Transverse colon (tissue), 4 donors: Measurements from ENCODE around the gene NCAN. TPM values are rescaled to one million over a fixed set of nuclear protein-coding genes. Genes with fewer than 3 reads are reported as not detected.

Experiments
- DNase-seq: peaks from one replicate; pipeline ENCODE4 v3.0.0-alpha.2; 2019
- H3K27ac ChIP-seq, 4 donors: fragments of 200-600 bp; sonication (generic); 2 replicates each; pipeline ENCODE4 v1.5.1; 2016 to 2018; ENCODE audit warnings: inconsistent platforms in 4 of 4
- H3K27me3 ChIP-seq: fragments of 200-600 bp; sonication (generic); 2 replicates; pipeline ENCODE4 v1.5.1; 2017; ENCODE audit warnings: inconsistent platforms
- H3K36me3 ChIP-seq, 4 donors: fragments of 200-600 bp; sonication (generic); 2 replicates each; pipeline ENCODE4 v1.5.1; 2017 to 2019; ENCODE audit warnings: inconsistent platforms in 4 of 4
- H3K4me1 ChIP-seq, 4 donors: fragments of 200-600 bp; sonication (generic); 2 replicates each; pipeline ENCODE4 v1.5.1; 2017 to 2020; ENCODE audit warnings: inconsistent platforms in 4 of 4
- H3K4me3 ChIP-seq, 4 donors: fragments of 200-600 bp; sonication (generic); 1 replicate in 1 of 4; 2 replicates in 3 of 4; pipeline versions ENCODE4 v1.5.1 to v1.6.1; 2017 to 2019; ENCODE audit warnings: inconsistent platforms in 4 of 4
- H3K9me3 ChIP-seq, 2 donors: fragments of 200-600 bp; sonication (generic); 2 replicates each; pipeline ENCODE4 v1.5.1; 2017 to 2019; ENCODE audit warnings: inconsistent platforms in 2 of 2
- CTCF ChIP-seq, 5 experiments: fragments of 200-600 bp in 3 of 5; fragments of 450-650 bp in 2 of 5; sonication (generic) in 3 of 5; IDR thresholded peaks; 1 replicate in 2 of 5; 2 replicates in 3 of 5; pipeline ENCODE4 v1.5.1; 2016 to 2017; ENCODE audit warnings: antibody characterized with exemption in 5 of 5, inconsistent platforms in 3 of 5, mild to moderate bottlenecking in 2 of 5, moderate library complexity in 1 of 5
- EP300 ChIP-seq: sonication (generic); formaldehyde crosslinking; IDR thresholded peaks from one replicate; pipeline ENCODE4 v1.6.1; 2017; ENCODE audit warnings: antibody characterized with exemption, low read depth
- POLR2A ChIP-seq: fragments of 450-650 bp; IDR thresholded peaks from one replicate; pipeline ENCODE4 v1.6.1; 2016; ENCODE audit warnings: antibody characterized with exemption, mild to moderate bottlenecking, moderate library complexity
- POLR2AphosphoS5 ChIP-seq, 3 donors: sonication (generic); formaldehyde crosslinking; IDR thresholded peaks; one replicate each; pipeline ENCODE4 v1.6.1; 2016; ENCODE audit warnings: antibody characterized with exemption in 3 of 3
- WGBS, 2 donors: methylation state at CpG; one replicate each; pipeline ENCODE4 v1.1.5; 2018; ENCODE audit warnings: low coverage in 1 of 2; 5-methylcytosine and 5-hydroxymethylcytosine counted together
- in situ Hi-C, 4 donors: fragments of 200-750 bp; cut with MboI; loops; one replicate each; pipeline versions ENCODE4 v1.15.0 to v1.15.1; 2017; ENCODE audit warnings: low sequenced_read_pairs in 3 of 4, low pct_ligation_motif_present in 1 of 4, low pct_unique_long_range_greater_than_20kb in 1 of 4
- intact Hi-C: fragments of 100-400 bp; cut with DNase I; formaldehyde crosslinking; loops from one replicate; pipeline ENCODE4 v1.15.1; 2023; ENCODE audit warnings: low total_unique reads
- small RNA-seq, 4 donors: library from RNA; depleted of rRNA; stranded (forward); fragments of <200 nt; gene quantifications; one replicate each; pipeline ENCODE3, GENCODE V24; 2016
- total RNA-seq, 4 donors: library from RNA; depleted of rRNA; stranded (reverse); fragments of >200 nt; gene quantifications; one replicate each; pipeline ENCODE4 v1.1.0, GENCODE V29; 2016

Gene NCAN
- total RNA-seq, 4 donors from 2014 or later: 0.16 TPM; not detected in 3

GRCh38 chr19:19294914-19295313 lies 83.2 kb downstream of the NCAN start:
- TF ChIP-seq POLR2AphosphoS5 (IDR thresholded peaks at IDR 0.05): no peak
- no peak for TF ChIP-seq EP300
- TF ChIP-seq POLR2A: no peak
- TF ChIP-seq CTCF (IDR thresholded peaks at IDR 0.05): no peak
- Histone ChIP-seq H3K4me1 (no peaks in the 10 kb centered on the region), H3K36me3 (peaks cover 0 to 38% (median 8%) of the 10 kb centered on the region in 4 donors), H3K9me3 (no peaks in the 10 kb centered on the region), H3K4me3 (no peak overlapping the region), H3K27me3 (no peaks in the 10 kb centered on the region), H3K27ac (no peak overlapping the region)
- no peak for DNase-seq
- 81 to 85% methylated on average over 3 to 4 of the region's 4 CpGs for WGBS, 2 donors
- in situ Hi-C loops (no loop called here), intact Hi-C loops (no loop called here)

- in situ Hi-C loops (no loop called here), intact Hi-C loops (no loop called here)
- no peak for DNase-seq
- no peaks in the 10 kb centered on the region for H3K27me3 ChIP-seq
- no peak overlapping the region for H3K4me3 ChIP-seq
- no peaks in the 10 kb centered on the region for H3K9me3 ChIP-seq
- H3K4me1 ChIP-seq: no peaks in the 10 kb centered on the region
- 90 to 100% methylated on average over 5 to 19 of the region's 19 CpGs for whole genome bisulfite sequencing, 2 donors
- TF ChIP-seq POLR2A: no peak
- no peak for TF ChIP-seq CTCF (IDR thresholded peaks at IDR 0.05)
- TF ChIP-seq EP300: no peak
- TF ChIP-seq POLR2AphosphoS5 (IDR thresholded peaks at IDR 0.05): no peak
- peaks cover 0 to 27% (median 13%) of the 10 kb centered on the region in 4 donors for H3K36me3 ChIP-seq
- H3K27ac ChIP-seq: no peak overlapping the region
Observed at GRCh38 chr19:19296953-19297689, 85.4 kb downstream of the NCAN start.

DNA sequence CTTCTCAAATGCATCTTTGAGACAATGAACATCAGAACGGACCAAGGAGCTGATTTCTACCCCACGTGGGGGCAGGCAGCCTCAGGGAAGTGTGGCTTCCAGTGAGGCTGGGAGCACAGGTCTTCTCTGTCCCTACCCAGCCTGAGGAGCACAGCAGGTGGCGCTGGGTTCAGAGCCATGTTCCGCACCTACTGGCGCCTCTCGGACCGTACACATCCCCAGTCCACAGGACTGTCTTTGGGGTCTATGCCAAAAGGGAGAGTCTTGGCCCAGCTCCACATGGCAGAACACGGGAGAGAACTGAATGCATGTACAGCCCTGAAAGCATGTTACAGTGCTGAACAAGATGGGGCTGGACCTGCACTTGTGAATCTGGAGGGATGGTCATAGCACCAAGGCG lies 86.0 kb downstream of the NCAN start:
- no peaks in the 10 kb centered on the region for H3K9me3 ChIP-seq
- DNase-seq: no peak
- no peak overlapping the region for H3K4me3 ChIP-seq
- no peak overlapping the region for H3K27ac ChIP-seq
- no peak for TF ChIP-seq CTCF (IDR thresholded peaks at IDR 0.05)
- no peak for TF ChIP-seq EP300
- TF ChIP-seq POLR2AphosphoS5 (IDR thresholded peaks at IDR 0.05): no peak
- no peak for TF ChIP-seq POLR2A
- no peaks in the 10 kb centered on the region for H3K27me3 ChIP-seq
- WGBS, 2 donors: 88% methylated on average over 9 of the region's 9 CpGs; no CpG with 5 or more reads in 1 of the 2 donors
- intact Hi-C loops (no loop called here), in situ Hi-C loops (no loop called here)
- no peaks in the 10 kb centered on the region for H3K4me1 ChIP-seq
- peaks cover 0 to 24% (median 12%) of the 10 kb centered on the region in 4 donors for H3K36me3 ChIP-seq

GRCh38 chr19:19300613-19301012 lies 88.9 kb downstream of the NCAN start:
- 97% methylated on average over 11 of the region's 12 CpGs; no CpG with 5 or more reads in 1 of the 2 donors for WGBS, 2 donors
- DNase-seq: no peak
- Histone ChIP-seq H3K36me3 (peaks cover 0 to 17% (median 7%) of the 10 kb centered on the region in 4 donors), H3K4me3 (no peak overlapping the region), H3K27ac (no peak overlapping the region), H3K9me3 (no peaks in the 10 kb centered on the region), H3K27me3 (no peaks in the 10 kb centered on the region), H3K4me1 (no peaks in the 10 kb centered on the region)
- TF ChIP-seq POLR2AphosphoS5 (IDR thresholded peaks at IDR 0.05) (no peak), EP300 (no peak), CTCF (IDR thresholded peaks at IDR 0.05) (no peak), POLR2A (no peak)
- in situ Hi-C loops: no loop called here
- intact Hi-C loops: no loop called here

Small RNAs within 50 kb of the gene (small RNA-seq; reads per million reads assigned to genes)
- 0 reads per million in 4 donors for gene RNU6-1028P

Other genes starting within 250 kb of the NCAN start
- gene SUGP2, start 178.4 kb upstream of the NCAN start, total RNA-seq: 100 to 1,000 TPM in 1 of 4 donors, 10 to 100 TPM in 3; 43.0 to 132 (median 57.9) TPM
- 100 to 1,000 TPM in 1 of 4 donors, 10 to 100 TPM in 3; 15.2 to 220 (median 22.9) TPM for gene ARMC6, start 178.4 kb upstream of the NCAN start, total RNA-seq
- 100 to 1,000 TPM in 1 of 4 donors, 10 to 100 TPM in 2, 1 to 10 TPM in 1; 6.8 to 141 (median 24.5) TPM for gene SLC25A42, start 148.0 kb upstream of the NCAN start, total RNA-seq
- gene TMEM161A, start 73.5 kb upstream of the NCAN start, total RNA-seq: 10 to 100 TPM; 16.9 to 41.9 (median 18.5) TPM
- gene MEF2B, start 41.7 kb upstream of the NCAN start, total RNA-seq: under 1 TPM in 1 of 4 donors, not detected in 3; 0.95 TPM
- 100 to 1,000 TPM in 1 of 4 donors, 10 to 100 TPM in 3; 13.0 to 132 (median 26.6) TPM for gene BORCS8, start 19.8 kb upstream of the NCAN start, total RNA-seq
- 10 to 100 TPM; 35.9 to 51.1 (median 48.6) TPM for gene RFXANK, start 19.7 kb upstream of the NCAN start, total RNA-seq
- 10 to 100 TPM in 1 of 4 donors, 1 to 10 TPM in 3; 2.2 to 12.3 (median 6.4) TPM for gene NR2C2AP, start 8.5 kb upstream of the NCAN start, total RNA-seq
- 10 to 100 TPM in 2 of 4 donors, 1 to 10 TPM in 2; 4.0 to 54.6 (median 17.5) TPM for gene TM6SF2, start 61.3 kb downstream of the NCAN start, total RNA-seq
- gene SUGP1, start 108.6 kb downstream of the NCAN start, total RNA-seq: 100 to 1,000 TPM in 1 of 4 donors, 10 to 100 TPM in 3; 31.1 to 118 (median 66.5) TPM
- gene MAU2, start 108.9 kb downstream of the NCAN start, total RNA-seq: 100 to 1,000 TPM in 1 of 4 donors, 10 to 100 TPM in 3; 59.1 to 214 (median 79.2) TPM
- gene GATAD2A, start 193.7 kb downstream of the NCAN start, total RNA-seq: 100 to 1,000 TPM in 1 of 4 donors, 10 to 100 TPM in 3; 45.6 to 102 (median 65.7) TPM